BLaER1 treated with 17β-estradiol and CSF1 and Interleukin-3, amounts not matched to agents 10 nM and 100 nM (cell line): ENCODE data around the gene DIAPH2.
"Not testable (repeated sequence)": the region's sequence is repeated elsewhere in the genome, so short reads cannot be mapped to it uniquely, and the experiment has no call there.

Experiments used
- H3K27ac ChIP-seq, 11 experiments: shearing (Covaris generic); formaldehyde crosslinking; 2 replicates each; pipeline ENCODE4 v1.8.1; 2022
- H3K27me3 ChIP-seq, 11 experiments: shearing (Covaris generic); formaldehyde crosslinking; 2 replicates each; pipeline ENCODE4 v1.8.1; 2022
- H3K36me3 ChIP-seq, 11 experiments: shearing (Covaris generic); formaldehyde crosslinking; 2 replicates each; pipeline ENCODE4 v1.8.1; 2022
- H3K4me1 ChIP-seq, 10 experiments: shearing (Covaris generic); formaldehyde crosslinking; 2 replicates each; pipeline ENCODE4 v1.8.1; 2022
- H3K4me2 ChIP-seq, 11 experiments: shearing (Covaris generic); formaldehyde crosslinking; 2 replicates each; pipeline ENCODE4 v1.8.1; 2022
- H3K4me3 ChIP-seq, 10 experiments: shearing (Covaris generic); formaldehyde crosslinking; 2 replicates each; pipeline ENCODE4 v1.8.1; 2022
- H3K9ac ChIP-seq, 11 experiments: shearing (Covaris generic); formaldehyde crosslinking; 2 replicates each; pipeline ENCODE4 v1.8.1; 2022
- H3K9me3 ChIP-seq, 11 experiments: shearing (Covaris generic); formaldehyde crosslinking; replicated peaks in 1 of 11; 2 replicates each; pipeline ENCODE4 v1.8.1; 2022
- H4K20me1 ChIP-seq, 11 experiments: shearing (Covaris generic); formaldehyde crosslinking; 2 replicates each; pipeline ENCODE4 v1.8.1; 2022
- Cebpa-rat ChIP-seq, 11 experiments: shearing (Covaris generic); IDR thresholded peaks; 2 replicates each; pipeline ENCODE4 v1.8.1; 2022

Gene DIAPH2

DNA sequence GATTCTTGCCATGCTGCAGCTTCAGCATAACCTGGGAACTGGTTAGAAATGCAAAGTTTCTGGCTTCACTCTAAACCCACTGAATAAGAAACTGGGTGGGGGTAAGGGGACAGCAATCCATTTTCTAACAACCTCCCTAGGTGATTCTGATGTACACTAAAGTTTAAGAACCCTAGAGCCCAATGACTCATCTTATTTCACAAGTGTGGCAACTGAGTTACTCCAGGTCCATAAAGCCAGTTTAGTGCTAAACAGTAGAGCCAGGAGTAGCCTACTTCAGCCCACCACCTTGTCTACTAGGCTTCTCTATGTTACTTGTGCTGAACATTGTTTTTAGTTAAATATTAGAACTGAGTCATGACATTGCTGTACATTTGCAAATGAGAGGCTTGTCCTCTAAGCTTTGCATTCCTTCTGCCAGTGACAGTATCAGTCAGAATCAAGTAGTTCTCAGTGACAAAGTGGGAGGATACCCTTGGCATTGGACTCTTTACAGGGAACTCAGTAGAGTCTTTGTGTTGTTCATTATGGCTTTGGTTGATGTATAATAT lies 717.0 kb downstream of the DIAPH2 start:
- no peaks in the 10 kb centered on the region for H3K9me3 ChIP-seq
- no peak overlapping the region for H3K4me2 ChIP-seq
- H3K27ac ChIP-seq: no peak overlapping the region
- TF ChIP-seq Cebpa-rat (IDR thresholded peaks at IDR 0.05): no peak
- peaks cover 95 to 100% (median 99%) of the 10 kb centered on the region in 11 experiments for H3K27me3 ChIP-seq
- H4K20me1 ChIP-seq: peaks cover 0 to 7% (median 0%) of the 10 kb centered on the region in 11 experiments; a peak in 3 of 22 replicates
- H3K36me3 ChIP-seq: no peaks in the 10 kb centered on the region; a peak in 1 of 22 replicates
- no peak overlapping the region for H3K9ac ChIP-seq
- no peak overlapping the region for H3K4me3 ChIP-seq
- H3K4me1 ChIP-seq: peaks cover 0 to 7% (median 0%) of the 10 kb centered on the region in 10 experiments; a peak in 4 of 20 replicates

DNA sequence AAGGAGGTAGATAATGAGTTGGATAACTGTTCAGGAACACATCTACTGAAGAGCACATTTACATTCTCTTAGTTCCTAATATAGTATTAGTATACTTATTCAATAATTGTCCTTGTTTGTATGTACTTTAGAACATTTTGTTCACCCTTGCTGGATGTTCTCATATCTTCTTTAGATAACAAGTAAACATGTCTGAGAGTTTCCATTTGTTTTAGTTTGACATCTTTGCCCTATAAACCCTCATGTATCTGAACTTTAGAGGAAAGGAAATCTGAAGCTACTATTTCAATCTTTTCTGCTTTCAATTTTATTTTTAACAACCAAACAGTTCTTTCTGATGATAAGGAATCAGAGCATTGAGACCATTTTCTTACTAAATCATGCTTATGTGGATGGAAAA lies 717.7 kb downstream of the DIAPH2 start:
- peaks cover 92 to 100% (median 99%) of the 10 kb centered on the region in 11 experiments for H3K27me3 ChIP-seq
- no peaks in the 10 kb centered on the region for H3K9me3 ChIP-seq
- H3K4me2 ChIP-seq: no peak overlapping the region
- H3K9ac ChIP-seq: no peak overlapping the region
- H3K27ac ChIP-seq: no peak overlapping the region
- no peak overlapping the region for H3K4me3 ChIP-seq
- no peaks in the 10 kb centered on the region; a peak in 1 of 22 replicates for H3K36me3 ChIP-seq
- H4K20me1 ChIP-seq: peaks cover 0 to 7% (median 0%) of the 10 kb centered on the region in 11 experiments; a peak in 3 of 22 replicates
- TF ChIP-seq Cebpa-rat (IDR thresholded peaks at IDR 0.05): no peak
- peaks cover 0 to 7% (median 0%) of the 10 kb centered on the region in 10 experiments; a peak in 4 of 20 replicates for H3K4me1 ChIP-seq

GRCh38 chrX:97402903-97403302 lies 718.3 kb downstream of the DIAPH2 start:
- no peaks in the 10 kb centered on the region for H3K9me3 ChIP-seq
- peaks cover 0 to 7% (median 0%) of the 10 kb centered on the region in 11 experiments; a peak in 3 of 22 replicates for H4K20me1 ChIP-seq
- no peak overlapping the region for H3K4me2 ChIP-seq

DNA sequence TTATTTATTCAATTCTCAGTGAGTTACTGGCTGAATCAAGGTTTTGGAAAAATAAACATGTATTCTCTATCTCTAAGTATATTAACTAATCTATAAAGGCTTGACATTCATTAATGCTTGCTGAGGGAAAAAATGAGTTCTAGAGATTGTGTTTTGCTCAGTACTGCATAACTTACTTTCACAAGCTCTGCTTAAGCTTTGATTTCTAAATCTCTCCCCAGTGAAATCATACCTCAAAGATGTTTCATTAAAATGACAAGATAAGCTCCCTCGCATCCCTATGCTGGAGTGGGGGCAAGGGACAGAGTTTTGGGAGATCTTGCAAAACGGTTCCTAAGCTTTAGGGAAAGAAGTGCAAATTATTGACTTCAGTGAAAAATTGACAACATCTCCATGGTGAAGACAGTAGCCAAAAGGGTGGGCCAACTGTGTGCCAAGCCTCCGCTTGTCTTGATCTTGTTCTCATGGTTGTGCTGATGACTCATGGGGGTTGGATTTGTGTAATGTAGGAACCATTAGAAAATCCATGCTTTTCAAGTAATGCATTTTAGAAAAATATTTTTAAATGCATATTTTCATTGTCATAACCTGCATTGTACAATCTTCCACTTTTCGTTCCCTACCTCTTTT lies 720.5 kb downstream of the DIAPH2 start:
- Histone ChIP-seq H3K27me3 (peaks cover 89 to 99% (median 97%) of the 10 kb centered on the region in 11 experiments), H3K27ac (no peak overlapping the region), H3K4me3 (no peak overlapping the region), H3K36me3 (peaks cover 0 to 11% (median 0%) of the 10 kb centered on the region in 11 experiments; a peak in 1 of 22 replicates), H3K4me2 (no peak overlapping the region), H3K9ac (no peak overlapping the region), H3K4me1 (peaks cover 0 to 7% (median 0%) of the 10 kb centered on the region in 10 experiments; a peak in 4 of 20 replicates), H4K20me1 (peaks cover 0 to 6% (median 0%) of the 10 kb centered on the region in 11 experiments; a peak in 3 of 22 replicates), H3K9me3 (peaks cover 8 to 16% (median 12%) of the 10 kb centered on the region in 11 experiments; a peak in 17 of 22 replicates)
- no peak for TF ChIP-seq Cebpa-rat (IDR thresholded peaks at IDR 0.05)

More at GRCh38 chrX:97402903-97403302, 718.3 kb downstream of the DIAPH2 start:
- H3K27ac ChIP-seq: no peak overlapping the region
- peaks cover 0 to 7% (median 0%) of the 10 kb centered on the region in 10 experiments; a peak in 4 of 20 replicates for H3K4me1 ChIP-seq
- no peak for TF ChIP-seq Cebpa-rat (IDR thresholded peaks at IDR 0.05)
- H3K4me3 ChIP-seq: no peak overlapping the region
- H3K36me3 ChIP-seq: no peaks in the 10 kb centered on the region; a peak in 1 of 22 replicates
- no peak overlapping the region for H3K9ac ChIP-seq
- H3K27me3 ChIP-seq: peaks cover 92 to 100% (median 99%) of the 10 kb centered on the region in 11 experiments

DNA sequence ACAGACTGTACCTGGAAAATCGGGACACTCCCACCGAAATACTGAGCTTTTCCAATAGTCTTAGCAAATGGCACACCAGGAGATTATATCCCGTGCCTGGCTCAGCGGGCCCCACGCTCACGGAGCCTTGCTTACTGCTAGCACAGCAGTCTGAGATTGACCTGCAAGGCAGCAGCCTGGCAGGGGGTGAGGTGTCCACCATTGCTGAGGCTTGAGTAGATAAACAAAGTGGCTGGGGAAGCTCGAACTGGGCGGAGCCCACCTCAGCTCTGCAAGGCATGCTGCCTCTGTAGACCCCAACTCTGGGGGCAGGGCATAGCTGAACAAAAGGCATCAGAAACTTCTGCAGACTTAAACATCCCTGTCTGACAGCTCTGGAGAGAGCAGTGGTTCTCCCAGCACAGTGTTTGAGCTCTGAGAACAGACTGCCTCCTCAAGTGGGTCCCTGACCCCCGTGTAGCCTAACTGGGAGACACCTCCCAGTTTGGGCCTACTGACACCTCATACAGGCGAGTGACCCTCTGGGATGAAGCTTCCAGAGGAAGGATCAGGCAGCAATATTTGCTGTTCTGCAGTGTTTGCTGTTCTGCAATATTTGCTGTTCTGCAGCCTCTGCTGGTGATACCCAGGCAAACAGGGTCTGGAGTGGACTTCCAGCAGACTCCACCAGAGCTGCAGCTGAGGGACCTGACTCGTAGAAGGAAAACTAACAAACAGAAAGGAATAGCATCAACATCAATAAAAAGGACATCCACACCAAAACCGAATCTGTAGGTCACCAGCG lies 725.2 kb downstream of the DIAPH2 start:
- H3K9ac ChIP-seq: not testable (repeated sequence)

GRCh38 chrX:97416461-97416860 lies 731.8 kb downstream of the DIAPH2 start:
- peaks cover 64 to 95% (median 84%) of the 10 kb centered on the region in 11 experiments for H3K27me3 ChIP-seq
- H4K20me1 ChIP-seq: 0 out of 22 replicates have a peak, but pooled peaks cover 0 to 4% (median 0%) of the 10 kb centered on the region in 11 experiments
- H3K9ac ChIP-seq: no peak overlapping the region
- no peaks in the 10 kb centered on the region for H3K4me1 ChIP-seq
- no peaks in the 10 kb centered on the region for H3K36me3 ChIP-seq
- H3K9me3 ChIP-seq: no peaks in the 10 kb centered on the region
- no peak for TF ChIP-seq Cebpa-rat (IDR thresholded peaks at IDR 0.05)
- no peak overlapping the region for H3K4me2 ChIP-seq
- H3K4me3 ChIP-seq: no peak overlapping the region
- no peak overlapping the region for H3K27ac ChIP-seq

More for the DNA sequence above, 725.2 kb downstream of the DIAPH2 start:
- not testable (repeated sequence) for H3K27ac ChIP-seq, H3K4me3 ChIP-seq, H3K4me1 ChIP-seq, H3K4me2 ChIP-seq, H4K20me1 ChIP-seq
- H3K9me3 ChIP-seq: peaks cover 8 to 19% (median 16%) of the 10 kb centered on the region in 11 experiments; a peak in 17 of 22 replicates
- peaks cover 56 to 99% (median 89%) of the 10 kb centered on the region in 11 experiments for H3K27me3 ChIP-seq
- 0 out of 22 replicates have a peak, but pooled peaks cover 0 to 11% (median 0%) of the 10 kb centered on the region in 11 experiments for H3K36me3 ChIP-seq

- Histone ChIP-seq H3K36me3 (peaks cover 0 to 28% (median 0%) of the 10 kb centered on the region in 11 experiments; a peak in 4 of 22 replicates), H3K27me3 (peaks cover 62 to 100% (median 97%) of the 10 kb centered on the region in 11 experiments), H3K27ac (no peak overlapping the region), H3K9ac (no peak overlapping the region), H4K20me1 (no peaks in the 10 kb centered on the region; a peak in 3 of 22 replicates), H3K9me3 (no peaks in the 10 kb centered on the region), H3K4me2 (no peak overlapping the region), H3K4me1 (no peaks in the 10 kb centered on the region), H3K4me3 (no peak overlapping the region)
- no peak for TF ChIP-seq Cebpa-rat (IDR thresholded peaks at IDR 0.05)
Measured at GRCh38 chrX:97429101-97429500, 744.5 kb downstream of the DIAPH2 start.

DNA sequence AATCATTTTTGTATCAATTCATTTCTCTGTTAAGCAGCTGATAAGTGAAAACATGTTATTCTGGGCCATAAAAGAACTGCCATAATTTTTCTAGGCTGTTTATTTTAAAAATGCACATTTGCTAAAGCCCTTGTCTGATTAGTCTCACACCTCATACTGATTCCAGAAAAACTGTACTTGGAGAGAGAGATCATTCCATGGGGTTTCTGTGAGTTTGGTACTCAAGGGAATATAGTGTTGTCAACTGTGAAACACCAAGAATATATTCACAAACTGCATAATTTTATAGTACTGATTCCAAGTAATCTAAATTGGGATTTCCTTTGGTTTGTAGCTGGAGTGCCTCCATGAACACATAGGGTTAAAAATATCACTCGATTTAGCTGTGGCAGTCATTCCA lies 746.6 kb downstream of the DIAPH2 start:
- Histone ChIP-seq H3K4me3 (no peak overlapping the region), H3K9ac (no peak overlapping the region), H3K4me2 (no peak overlapping the region), H4K20me1 (peaks cover 0 to 1% (median 0%) of the 10 kb centered on the region in 11 experiments; a peak in 4 of 22 replicates), H3K9me3 (no peaks in the 10 kb centered on the region), H3K4me1 (no peaks in the 10 kb centered on the region), H3K36me3 (peaks cover 0 to 28% (median 0%) of the 10 kb centered on the region in 11 experiments; a peak in 4 of 22 replicates), H3K27ac (no peak overlapping the region), H3K27me3 (peaks cover 74 to 100% (median 99%) of the 10 kb centered on the region in 11 experiments)
- TF ChIP-seq Cebpa-rat (IDR thresholded peaks at IDR 0.05): no peak
